Trophoblast cell (in vitro differentiated cells and primary cell): Measurements from ENCODE around the gene UNK.
A peak's percentile ranks its signal among the peaks of the same experiment; 100 is the strongest.

Experiments used
- DNase-seq, 2 donors: peaks; one replicate each; pipeline ENCODE4 v3.0.0-alpha.2; 2016
- H2AFZ ChIP-seq: 2 replicates; pipeline ENCODE4 v1.6.1; 2013; ENCODE audit warnings: low read length, moderate library complexity, mild to moderate bottlenecking; ENCODE audit not compliant: insufficient read depth, poor library complexity
- H2AK5ac ChIP-seq: 2 replicates; pipeline ENCODE4 v1.6.1; 2013; ENCODE audit warnings: mild to moderate bottlenecking, low read length
- H2BK120ac ChIP-seq: 2 replicates; pipeline ENCODE4 v1.6.1; 2013; ENCODE audit warnings: low read length, mild to moderate bottlenecking, moderate library complexity; ENCODE audit not compliant: insufficient read depth, poor library complexity
- H2BK12ac ChIP-seq: 2 replicates; pipeline ENCODE4 v1.6.1; 2013; ENCODE audit warnings: mild to moderate bottlenecking, low read length, moderate library complexity
- H2BK5ac ChIP-seq: 2 replicates; pipeline ENCODE4 v1.6.1; 2013; ENCODE audit warnings: low read length, low read depth, moderate library complexity, mild to moderate bottlenecking; ENCODE audit not compliant: poor library complexity
- H3K14ac ChIP-seq: 2 replicates; pipeline ENCODE4 v1.6.1; 2013; ENCODE audit warnings: mild to moderate bottlenecking, low read length
- H3K18ac ChIP-seq: 2 replicates; pipeline ENCODE4 v1.6.1; 2013; ENCODE audit warnings: mild to moderate bottlenecking, low read length
- H3K23ac ChIP-seq: 2 replicates; pipeline ENCODE4 v1.6.1; 2013; ENCODE audit warnings: low read length
- H3K27ac ChIP-seq: 2 replicates; pipeline ENCODE4 v1.5.1; 2013; ENCODE audit warnings: low read depth, mild to moderate bottlenecking, inconsistent platforms, low read length, moderate library complexity
- H3K27me3 ChIP-seq: 2 replicates; pipeline ENCODE4 v1.6.1; 2013; ENCODE audit warnings: inconsistent platforms, mild to moderate bottlenecking, low read length, moderate library complexity; ENCODE audit not compliant: insufficient read depth
- H3K36me3 ChIP-seq, 2 experiments: 1 replicate in 1 of 2; 2 replicates in 1 of 2; pipeline ENCODE4 v1.6.1; 2013; ENCODE audit warnings: low read length in 2 of 2, mild to moderate bottlenecking in 2 of 2, moderate library complexity in 1 of 2; ENCODE audit not compliant: insufficient read depth in 2 of 2, control insufficient read depth in 1 of 2
- H3K4ac ChIP-seq: 2 replicates; pipeline ENCODE4 v1.6.1; 2013; ENCODE audit warnings: low read depth, mild to moderate bottlenecking, low read length, moderate library complexity
- H3K4me1 ChIP-seq, 2 experiments: 1 replicate in 1 of 2; 2 replicates in 1 of 2; pipeline ENCODE4 v1.6.1; 2013; ENCODE audit warnings: low read length in 2 of 2, mild to moderate bottlenecking in 2 of 2, moderate library complexity in 1 of 2; ENCODE audit not compliant: insufficient read depth in 2 of 2, control insufficient read depth in 1 of 2
- H3K4me2 ChIP-seq: 2 replicates; pipeline ENCODE4 v1.6.1; 2013; ENCODE audit warnings: inconsistent platforms, mild to moderate bottlenecking, low read length, moderate library complexity
- H3K4me3 ChIP-seq: 2 replicates; pipeline ENCODE4 v1.5.1; 2013; ENCODE audit warnings: mild to moderate bottlenecking, low read depth, low read length, inconsistent platforms
- H3K79me1 ChIP-seq: one replicate; pipeline ENCODE4 v1.6.1; 2013; ENCODE audit warnings: low read length
- H3K79me2 ChIP-seq: 2 replicates; pipeline ENCODE4 v1.6.1; 2013; ENCODE audit warnings: low read length, mild to moderate bottlenecking; ENCODE audit not compliant: control insufficient read depth, insufficient read depth, poor library complexity
- H3K9ac ChIP-seq: 2 replicates; pipeline ENCODE4 v1.6.1; 2013; ENCODE audit warnings: mild to moderate bottlenecking, low read length
- H3K9me3 ChIP-seq: 2 replicates; pipeline ENCODE4 v1.6.1; 2013; ENCODE audit warnings: low read depth, mild to moderate bottlenecking, control low read depth, inconsistent platforms, low read length; ENCODE audit not compliant: insufficient read depth
- H4K12ac ChIP-seq: 2 replicates; pipeline ENCODE4 v1.6.1; 2013; ENCODE audit warnings: low read depth, mild to moderate bottlenecking, low read length, moderate library complexity
- H4K8ac ChIP-seq: 2 replicates; pipeline ENCODE4 v1.6.1; 2013; ENCODE audit warnings: low read depth, mild to moderate bottlenecking, low read length, moderate library complexity
- H4K91ac ChIP-seq: one replicate; pipeline ENCODE4 v1.6.1; 2013; ENCODE audit warnings: low read depth, mild to moderate bottlenecking, low read length, moderate library complexity
- WGBS: extraction: QIAGEN DNeasy Blood & Tissue Kit; methylation state at CpG from one replicate; pipeline ENCODE4 v1.1.7; 2013; ENCODE audit warnings: missing lambda C conversion rate; ENCODE audit not compliant: insufficient read length, insufficient coverage; ENCODE audit errors: extremely low coverage; 5-methylcytosine and 5-hydroxymethylcytosine counted together

The UNK gene

GRCh38 chr17:75755205-75755901, 29.3 kb upstream of the UNK start:
- peaks cover 2% of the 10 kb centered on the region for H3K79me2 ChIP-seq
- no peak overlapping the region for H3K18ac ChIP-seq
- no peak overlapping the region for H3K4ac ChIP-seq
- no peak overlapping the region for H4K12ac ChIP-seq
- H3K23ac ChIP-seq, result no peak overlapping the region
- peaks cover 4% of the 10 kb centered on the region in 2 experiments for H3K4me1 ChIP-seq
- H2AFZ ChIP-seq, result no peak overlapping the region
- no peak overlapping the region for H2BK120ac ChIP-seq
- H3K4me3 ChIP-seq, result no peak overlapping the region
- DNase-seq, result no peak
- H3K36me3 ChIP-seq, result peaks cover 32 to 41% of the 10 kb centered on the region in 2 experiments
- no peak overlapping the region for H2BK5ac ChIP-seq
- H3K9ac ChIP-seq, result no peak overlapping the region
- no peak overlapping the region for H3K14ac ChIP-seq
- H3K79me1 ChIP-seq, result peaks cover 6% of the 10 kb centered on the region
- no peak overlapping the region for H2BK12ac ChIP-seq
- H3K4me2 ChIP-seq, result no peak overlapping the region
- no peak overlapping the region for H3K27ac ChIP-seq
- peaks cover 5% of the 10 kb centered on the region for H3K9me3 ChIP-seq
- no peak overlapping the region for H4K91ac ChIP-seq
- no peak overlapping the region for H4K8ac ChIP-seq
- no CpG with 5 or more reads among the region's 20 CpGs for WGBS
- no peaks in the 10 kb centered on the region for H3K27me3 ChIP-seq
- H2AK5ac ChIP-seq, result no peak overlapping the region

GRCh38 chr17:75755990-75756389, 28.6 kb upstream of the UNK start:
- no peak for DNase-seq
- no peak overlapping the region for H3K4me3 ChIP-seq
- H3K9ac ChIP-seq, result no peak overlapping the region
- no peak overlapping the region for H4K12ac ChIP-seq
- no peak overlapping the region for H2BK120ac ChIP-seq
- no peak overlapping the region for H2BK12ac ChIP-seq
- H3K27me3 ChIP-seq, result no peaks in the 10 kb centered on the region
- peaks cover 2% of the 10 kb centered on the region for H3K79me2 ChIP-seq
- H3K18ac ChIP-seq, result no peak overlapping the region
- H4K91ac ChIP-seq, result no peak overlapping the region
- H3K4ac ChIP-seq, result no peak overlapping the region
- H2AFZ ChIP-seq, result no peak overlapping the region
- H2BK5ac ChIP-seq, result no peak overlapping the region
- H3K4me2 ChIP-seq, result no peak overlapping the region
- H4K8ac ChIP-seq, result no peak overlapping the region
- H3K14ac ChIP-seq, result no peak overlapping the region
- peaks cover 6% of the 10 kb centered on the region for H3K79me1 ChIP-seq
- no peak overlapping the region for H3K23ac ChIP-seq
- no peak overlapping the region for H2AK5ac ChIP-seq
- peaks cover 5% of the 10 kb centered on the region for H3K9me3 ChIP-seq
- no CpG with 5 or more reads among the region's 2 CpGs for WGBS
- peaks cover 4% of the 10 kb centered on the region in 2 experiments for H3K4me1 ChIP-seq
- peaks cover 32 to 38% of the 10 kb centered on the region in 2 experiments for H3K36me3 ChIP-seq
- no peak overlapping the region for H3K27ac ChIP-seq

GRCh38 chr17:75756451-75757085, 28.0 kb upstream of the UNK start:
- no CpG with 5 or more reads among the region's 29 CpGs for WGBS
- Histone ChIP-seq H3K18ac (no peak overlapping the region), H3K79me1 (peaks cover 6% of the 10 kb centered on the region), H2BK120ac (no peak overlapping the region), H3K4ac (no peak overlapping the region), H3K4me2 (no peak overlapping the region), H3K36me3 (peaks cover 30 to 36% of the 10 kb centered on the region in 2 experiments), H2AK5ac (no peak overlapping the region), H4K8ac (no peak overlapping the region), H3K27ac (no peak overlapping the region), H4K91ac (no peak overlapping the region), H3K9me3 (peaks cover 5% of the 10 kb centered on the region), H3K23ac (no peak overlapping the region), H4K12ac (no peak overlapping the region), H3K79me2 (peaks cover 2% of the 10 kb centered on the region), H3K27me3 (no peaks in the 10 kb centered on the region), H2BK5ac (no peak overlapping the region), H3K4me1 (peaks cover 4% of the 10 kb centered on the region in 2 experiments), H3K14ac (no peak overlapping the region), H2BK12ac (no peak overlapping the region), H3K9ac (no peak overlapping the region), H2AFZ (no peak overlapping the region), H3K4me3 (no peak overlapping the region)
- DNase-seq, result no peak

GRCh38 chr17:75757086-75757681, 27.4 kb upstream of the UNK start:
- peaks cover 6% of the 10 kb centered on the region for H3K79me1 ChIP-seq
- H3K9ac ChIP-seq, result no peak overlapping the region
- peak in 1 of 2 donors; percentile 43 for DNase-seq
- H4K8ac ChIP-seq, result no peak overlapping the region
- no peak overlapping the region for H3K4me2 ChIP-seq
- no peak overlapping the region for H4K12ac ChIP-seq
- H3K4ac ChIP-seq, result no peak overlapping the region
- no CpG with 5 or more reads among the region's 21 CpGs for WGBS
- no peak overlapping the region for H3K14ac ChIP-seq
- H3K27me3 ChIP-seq, result no peaks in the 10 kb centered on the region
- H4K91ac ChIP-seq, result no peak overlapping the region
- H3K23ac ChIP-seq, result no peak overlapping the region
- H3K79me2 ChIP-seq, result peaks cover 2% of the 10 kb centered on the region
- H3K36me3 ChIP-seq, result peaks cover 27 to 33% of the 10 kb centered on the region in 2 experiments
- H3K9me3 ChIP-seq, result peaks cover 2% of the 10 kb centered on the region
- no peak overlapping the region for H3K27ac ChIP-seq
- no peak overlapping the region for H2AK5ac ChIP-seq
- H2BK120ac ChIP-seq, result no peak overlapping the region
- H2AFZ ChIP-seq, result no peak overlapping the region
- H2BK5ac ChIP-seq, result no peak overlapping the region
- H3K18ac ChIP-seq, result no peak overlapping the region
- no peak overlapping the region for H2BK12ac ChIP-seq
- no peak overlapping the region for H3K4me3 ChIP-seq
- peaks cover 4% of the 10 kb centered on the region in 2 experiments for H3K4me1 ChIP-seq
